ENCODE data around the gene LLGL1.
A peak's percentile ranks its signal among the peaks of the same experiment; 100 is the strongest.

The LLGL1 gene

DNA sequence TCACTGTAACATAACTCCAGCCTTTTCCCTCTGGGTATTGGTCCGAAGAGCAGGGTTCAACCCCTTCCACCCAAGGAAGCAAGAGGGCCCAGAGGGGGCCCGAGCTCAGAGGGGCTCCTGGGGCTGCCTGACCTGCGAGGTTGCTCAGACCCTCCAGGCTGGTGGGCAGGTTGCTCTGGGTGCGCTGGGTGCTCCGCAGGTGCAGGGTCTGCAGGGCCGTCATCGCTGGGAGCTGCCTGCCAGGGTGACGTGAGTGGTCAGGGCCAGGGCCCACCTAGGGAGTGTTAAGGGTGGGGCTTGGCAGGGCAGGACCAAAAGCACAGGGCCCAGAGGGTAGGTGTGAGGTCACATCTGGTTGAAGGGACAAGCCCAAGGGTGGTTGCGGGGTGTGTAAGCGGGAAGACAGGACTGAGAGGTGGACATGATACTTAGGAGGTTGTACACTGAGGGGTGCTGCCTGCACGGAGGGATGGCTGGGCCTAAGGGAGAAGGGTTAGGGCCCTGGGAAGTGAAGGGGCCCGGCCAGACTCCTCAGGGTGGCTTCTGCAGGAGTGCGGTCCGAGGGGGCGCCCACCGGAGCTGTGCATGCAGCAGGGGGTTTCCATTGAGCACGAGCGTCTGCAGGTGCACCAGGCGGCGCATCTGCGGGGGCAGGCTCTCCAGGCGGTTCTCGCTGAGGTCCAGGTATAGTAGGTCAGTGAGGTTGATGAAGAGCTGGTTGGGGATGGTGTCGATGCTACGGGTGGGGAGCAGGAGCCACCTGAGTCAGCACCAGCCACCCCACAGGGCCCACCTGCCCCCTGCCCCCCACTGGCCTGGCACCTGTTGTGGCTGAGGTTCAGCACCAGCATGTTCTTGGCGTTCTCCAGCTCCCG, 28.7 kb downstream of the LLGL1 start:
- no peak for DNase-seq (ENCODE audit: low read depth in 2 of 2)
- no peak overlapping the region for H3K4me3 ChIP-seq (replicated peaks in 1 of 2; ENCODE audit: low read depth in 2 of 2, low read length in 2 of 2)
- TF ChIP-seq, protein P1, sequence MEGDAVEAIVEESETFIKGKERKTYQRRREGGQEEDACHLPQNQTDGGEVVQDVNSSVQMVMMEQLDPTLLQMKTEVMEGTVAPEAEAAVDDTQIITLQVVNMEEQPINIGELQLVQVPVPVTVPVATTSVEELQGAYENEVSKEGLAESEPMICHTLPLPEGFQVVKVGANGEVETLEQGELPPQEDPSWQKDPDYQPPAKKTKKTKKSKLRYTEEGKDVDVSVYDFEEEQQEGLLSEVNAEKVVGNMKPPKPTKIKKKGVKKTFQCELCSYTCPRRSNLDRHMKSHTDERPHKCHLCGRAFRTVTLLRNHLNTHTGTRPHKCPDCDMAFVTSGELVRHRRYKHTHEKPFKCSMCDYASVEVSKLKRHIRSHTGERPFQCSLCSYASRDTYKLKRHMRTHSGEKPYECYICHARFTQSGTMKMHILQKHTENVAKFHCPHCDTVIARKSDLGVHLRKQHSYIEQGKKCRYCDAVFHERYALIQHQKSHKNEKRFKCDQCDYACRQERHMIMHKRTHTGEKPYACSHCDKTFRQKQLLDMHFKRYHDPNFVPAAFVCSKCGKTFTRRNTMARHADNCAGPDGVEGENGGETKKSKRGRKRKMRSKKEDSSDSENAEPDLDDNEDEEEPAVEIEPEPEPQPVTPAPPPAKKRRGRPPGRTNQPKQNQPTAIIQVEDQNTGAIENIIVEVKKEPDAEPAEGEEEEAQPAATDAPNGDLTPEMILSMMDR (IDR thresholded peaks at IDR 0.05; ENCODE audit: low read depth, low read length): no peak

DNA sequence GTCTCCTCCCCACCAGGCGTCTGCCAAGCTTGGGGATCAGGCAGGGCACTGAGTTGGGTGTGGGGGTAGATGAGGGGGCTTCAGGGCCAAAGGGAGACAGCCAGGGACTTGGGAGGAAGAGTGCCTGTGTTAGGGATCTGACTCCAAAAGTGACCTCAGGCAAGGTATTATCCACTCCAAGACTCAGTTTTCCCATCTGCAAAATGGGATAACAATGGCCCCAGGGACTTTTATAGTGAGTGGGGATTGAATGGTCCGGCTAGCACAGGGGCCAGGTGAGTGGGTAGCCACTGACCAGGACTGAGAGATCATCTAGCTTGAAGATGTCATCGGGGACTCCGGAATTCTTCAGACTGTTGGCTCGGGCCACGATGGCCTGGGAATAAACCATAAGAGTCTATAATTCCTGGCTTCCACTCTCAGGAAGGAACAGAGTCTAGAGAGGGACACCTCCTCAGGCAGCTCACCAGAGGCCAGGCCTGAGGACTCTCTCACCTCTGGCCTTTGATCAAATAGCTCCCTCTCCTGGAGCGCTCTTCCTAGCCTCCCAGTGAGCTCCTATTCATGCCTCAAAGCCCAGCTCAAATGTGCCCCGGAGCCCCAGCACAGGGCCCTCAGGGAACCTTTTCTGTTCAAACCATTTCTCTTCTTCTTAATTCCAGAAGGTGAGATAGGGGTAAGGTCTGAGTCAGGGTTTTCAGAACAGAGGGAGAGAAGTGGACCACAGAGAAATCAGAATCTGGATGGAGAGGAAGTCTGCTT, 29.6 kb downstream of the LLGL1 start:
- DNase-seq (ENCODE audit: low read depth in 2 of 2): no peak
- no peak overlapping the region for H3K4me3 ChIP-seq (replicated peaks in 1 of 2; ENCODE audit: low read depth in 2 of 2, low read length in 2 of 2)
- TF ChIP-seq, protein P1 (IDR thresholded peaks at IDR 0.05; ENCODE audit: low read depth, low read length): no peak

DNA sequence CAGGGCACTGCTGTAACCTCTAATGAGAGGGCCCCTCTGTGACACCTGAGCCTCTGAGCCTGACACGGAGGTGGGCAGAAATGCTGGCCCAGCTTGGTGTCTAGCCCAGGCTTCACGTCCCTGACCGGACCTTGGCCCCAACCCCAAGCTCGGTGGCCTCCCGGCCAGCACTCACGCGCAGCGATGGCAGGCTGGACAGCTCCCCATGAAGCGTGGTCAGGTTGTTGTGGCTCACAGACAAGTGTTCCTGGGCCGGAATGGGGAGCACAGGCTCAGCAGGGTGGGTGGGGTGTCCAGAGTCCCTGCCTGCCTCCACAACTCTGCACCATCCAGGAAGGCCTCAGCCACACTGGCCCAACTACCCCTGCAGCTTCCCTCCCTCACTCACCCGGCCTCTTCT, 30.9 kb downstream of the LLGL1 start:
- TF ChIP-seq, protein P1 (IDR thresholded peaks at IDR 0.05; ENCODE audit: low read depth, low read length): no peak
- no peak for DNase-seq (ENCODE audit: low read depth in 2 of 2)
- H3K4me3 ChIP-seq (replicated peaks in 1 of 2; ENCODE audit: low read depth in 2 of 2, low read length in 2 of 2): no peak overlapping the region

DNA sequence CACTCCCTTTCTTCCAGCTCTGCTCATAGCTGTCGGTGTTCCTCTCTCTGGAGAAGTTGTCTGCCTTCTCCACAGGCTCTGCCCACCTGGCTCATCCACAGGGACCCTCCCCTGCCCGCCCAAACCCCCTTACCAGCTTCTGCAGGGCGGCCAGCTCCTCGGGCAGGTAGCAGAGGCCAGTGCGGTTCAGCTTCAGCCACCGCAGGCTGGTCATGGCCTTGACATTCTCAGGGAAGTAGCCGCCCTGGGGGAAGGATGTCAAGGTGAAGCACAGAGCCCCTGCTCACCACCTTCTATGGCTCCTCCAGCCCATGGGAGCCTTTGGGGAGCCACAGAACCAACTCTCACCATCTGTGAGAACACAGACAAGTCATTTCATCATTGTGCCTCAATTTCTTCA, 31.3 kb downstream of the LLGL1 start:
- no peak overlapping the region for H3K4me3 ChIP-seq (replicated peaks in 1 of 2; ENCODE audit: low read depth in 2 of 2, low read length in 2 of 2)
- TF ChIP-seq, protein P1 (IDR thresholded peaks at IDR 0.05; ENCODE audit: low read depth, low read length): no peak
- DNase-seq (ENCODE audit: low read depth in 2 of 2): no peak

DNA sequence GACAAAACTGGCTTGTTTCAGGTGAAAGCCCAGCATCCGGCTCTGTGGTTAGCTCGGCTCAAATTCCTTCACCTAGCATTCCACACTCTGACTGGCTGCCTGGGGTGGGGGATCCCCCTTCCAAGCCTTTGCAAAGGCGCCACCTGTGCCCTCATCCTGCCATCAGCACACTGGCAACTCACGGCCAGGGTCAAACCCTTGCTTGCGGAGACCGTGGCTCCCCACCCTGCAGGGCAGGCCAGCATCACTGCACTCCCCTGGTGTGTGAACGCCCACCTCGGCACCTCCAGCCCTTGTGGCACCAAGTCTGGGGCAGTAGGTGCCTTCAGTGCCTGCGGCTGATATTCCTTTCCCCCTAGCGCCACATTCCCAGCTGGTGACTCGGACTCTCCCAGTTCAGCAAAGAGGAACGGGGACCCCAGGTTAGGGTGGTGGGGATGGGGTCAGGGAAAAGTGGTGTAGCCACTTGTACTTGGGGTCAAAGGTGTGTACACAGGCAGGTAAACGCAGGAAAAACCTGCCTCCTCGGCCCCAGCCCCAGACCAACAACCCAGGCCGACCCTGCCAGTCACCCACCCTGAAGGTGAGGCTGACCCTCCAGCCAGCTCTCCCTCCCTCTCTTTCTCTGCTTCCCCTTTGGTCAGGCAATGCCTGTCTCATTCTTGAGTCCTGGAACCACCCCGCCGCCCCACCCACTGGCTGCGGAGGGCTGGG, 32.0 kb downstream of the LLGL1 start:
- no peak for DNase-seq (ENCODE audit: low read depth in 2 of 2)
- TF ChIP-seq, protein P1 (IDR thresholded peaks at IDR 0.05; ENCODE audit: low read depth, low read length): no peak
- peak overlapping the region; percentile 66 to 86 for H3K4me3 ChIP-seq (replicated peaks in 1 of 2; ENCODE audit: low read depth in 2 of 2, low read length in 2 of 2)

DNA sequence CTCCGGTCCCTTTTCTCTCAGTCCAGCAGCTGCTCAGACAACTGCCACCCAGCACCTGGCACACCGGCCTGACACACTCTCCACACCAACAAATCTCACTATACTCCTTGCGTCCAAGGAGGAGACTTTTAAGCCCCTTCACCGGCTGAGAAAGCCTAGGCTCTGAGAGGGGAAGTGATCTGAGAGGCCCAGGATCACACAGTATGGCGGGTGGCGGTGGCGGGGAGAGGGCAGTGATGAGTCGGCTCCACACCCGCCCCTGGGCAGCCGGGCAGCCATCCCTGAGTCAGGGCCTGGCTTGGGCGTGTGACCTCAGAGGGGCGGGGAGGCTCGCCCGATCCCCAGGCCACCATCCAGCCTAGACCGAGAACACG, 32.5 kb downstream of the LLGL1 start:
- peak overlapping the region; percentile 66 to 86 for H3K4me3 ChIP-seq (replicated peaks in 1 of 2; ENCODE audit: low read depth in 2 of 2, low read length in 2 of 2)
- peak; percentile 62 to 76 for DNase-seq (ENCODE audit: low read depth in 2 of 2)
- TF ChIP-seq, protein P1 (IDR thresholded peaks at IDR 0.05; ENCODE audit: low read depth, low read length): no peak
